WTC11 (cell line): Measurements from ENCODE around the gene MOCS1. TPM values are rescaled to one million over a fixed set of nuclear protein-coding genes. Genes with fewer than 3 reads are reported as not detected.

Experiments used
- ATAC-seq: fragments of 200-7000 bp; cut with Tn5 transposase; 2 replicates; pipeline ENCODE4 v1.10.0; 2021; ENCODE audit warnings: mild to moderate bottlenecking, moderate library complexity
- CTCF ChIA-PET: fragments of 300-600 bp; sonication (Branson Sonifier 250); formaldehyde crosslinking; loops from one replicate; lab custom pipeline; 2021; ENCODE audit warnings: antibody characterized with exemption; lab: Charles Lee
- POLR2A ChIA-PET: fragments of 350-600 bp; sonication (Branson Sonifier 250); formaldehyde crosslinking; loops from one replicate; lab custom pipeline; 2021; ENCODE audit warnings: antibody characterized with exemption; lab: Charles Lee
- DNase-seq: peaks from one replicate; pipeline ENCODE4 v3.0.0; 2021; ENCODE audit warnings: low spot score
- H3K27ac Mint-ChIP-seq: 2 replicates; pipeline ENCODE4 v1.8.0; 2021; ENCODE audit warnings: mixed read lengths
- H3K27me3 Mint-ChIP-seq: 2 replicates; pipeline ENCODE4 v1.8.0; 2021; ENCODE audit warnings: low read depth, mild to moderate bottlenecking, moderate library complexity, mixed read lengths
- H3K36me3 Mint-ChIP-seq: 2 replicates; pipeline ENCODE4 v1.8.0; 2021; ENCODE audit warnings: mixed read lengths
- H3K4me1 Mint-ChIP-seq: 2 replicates; pipeline ENCODE4 v1.8.0; 2022; ENCODE audit warnings: mixed read lengths
- H3K4me3 Mint-ChIP-seq: 2 replicates; pipeline ENCODE4 v1.8.0; 2021; ENCODE audit warnings: mild to moderate bottlenecking, moderate library complexity, mixed read lengths
- H3K9me3 Mint-ChIP-seq: 2 replicates; pipeline ENCODE4 v1.8.0; 2021; ENCODE audit warnings: mixed read lengths
- AR ChIP-seq: fragments of 250-450 bp; sonication (Bioruptor Pico); IDR thresholded peaks from 2 replicates; pipeline ENCODE4 v1.9.0; 2021; ENCODE audit warnings: mild to moderate bottlenecking
- ARID4B ChIP-seq: sonication (generic); formaldehyde crosslinking; IDR thresholded peaks from 2 replicates; pipeline ENCODE4 v1.8.0; 2023; ENCODE audit warnings: missing genetic modification reagents, mild to moderate bottlenecking, borderline replicate concordance
- CBFB ChIP-seq: sonication (generic); formaldehyde crosslinking; IDR thresholded peaks from 2 replicates; pipeline ENCODE4 v1.8.1; 2022; ENCODE audit warnings: mild to moderate bottlenecking, low read depth, missing genetic modification reagents
- E2F4 ChIP-seq: sonication (generic); formaldehyde crosslinking; IDR thresholded peaks from 2 replicates; pipeline ENCODE4 v1.8.1; 2022; ENCODE audit warnings: low read depth, mild to moderate bottlenecking, moderate library complexity, missing genetic modification reagents, borderline replicate concordance
- FOXK1 ChIP-seq: sonication (generic); formaldehyde crosslinking; IDR thresholded peaks from 2 replicates; pipeline ENCODE4 v1.8.0; 2022; ENCODE audit warnings: mild to moderate bottlenecking, moderate library complexity, missing genetic modification reagents
- FOXP1 ChIP-seq: sonication (generic); formaldehyde crosslinking; IDR thresholded peaks from 2 replicates; pipeline ENCODE4 v1.8.0; 2022; ENCODE audit warnings: missing genetic modification reagents, mild to moderate bottlenecking, moderate library complexity, borderline replicate concordance
- GRHL2 ChIP-seq: fragments of 250-450 bp; sonication (Bioruptor Pico); IDR thresholded peaks from 2 replicates; pipeline ENCODE4 v1.8.0; 2022; ENCODE audit warnings: mild to moderate bottlenecking, moderate library complexity; ENCODE audit not compliant: insufficient replicate concordance, severe bottlenecking
- JUN ChIP-seq: sonication (generic); formaldehyde crosslinking; IDR thresholded peaks from 2 replicates; pipeline ENCODE4 v1.8.0; 2023; ENCODE audit warnings: mild to moderate bottlenecking, missing genetic modification reagents
- NFYB ChIP-seq: sonication (generic); formaldehyde crosslinking; conservative IDR thresholded peaks from 2 replicates; pipeline ENCODE4 v1.8.0; 2022; ENCODE audit warnings: low read depth, missing genetic modification reagents
- RELA ChIP-seq: sonication (generic); formaldehyde crosslinking; IDR thresholded peaks from 2 replicates; pipeline ENCODE4 v1.8.1; 2022; ENCODE audit warnings: missing genetic modification reagents, mild to moderate bottlenecking, borderline replicate concordance
- RORB ChIP-seq: fragments of 250-450 bp; sonication (Bioruptor Pico); IDR thresholded peaks from 2 replicates; pipeline ENCODE4 v1.9.0; 2021; ENCODE audit warnings: mild to moderate bottlenecking
- SP1 ChIP-seq: sonication (generic); formaldehyde crosslinking; conservative IDR thresholded peaks from 2 replicates; pipeline ENCODE4 v1.8.1; 2022; ENCODE audit warnings: missing genetic modification reagents
- STAT6 ChIP-seq: sonication (generic); formaldehyde crosslinking; conservative IDR thresholded peaks from 2 replicates; pipeline ENCODE4 v1.8.1; 2023; ENCODE audit warnings: mild to moderate bottlenecking, low read depth, missing genetic modification reagents, moderate library complexity
- TCF7 ChIP-seq: sonication (generic); formaldehyde crosslinking; IDR thresholded peaks from 2 replicates; pipeline ENCODE4 v1.8.0; 2022; ENCODE audit warnings: mild to moderate bottlenecking, low read depth, missing genetic modification reagents, moderate library complexity
- TEAD1 ChIP-seq: sonication (generic); formaldehyde crosslinking; IDR thresholded peaks from 2 replicates; pipeline ENCODE4 v1.8.0; 2022; ENCODE audit warnings: mild to moderate bottlenecking, missing genetic modification reagents
- USF2 ChIP-seq: sonication (generic); formaldehyde crosslinking; IDR thresholded peaks from 2 replicates; pipeline ENCODE4 v1.8.1; 2023; ENCODE audit warnings: mild to moderate bottlenecking, missing genetic modification reagents, moderate library complexity
- ZNF121 ChIP-seq: sonication (generic); formaldehyde crosslinking; IDR thresholded peaks from 2 replicates; pipeline ENCODE4 v1.8.0; 2023; ENCODE audit warnings: missing genetic modification reagents
- ZNF532 ChIP-seq: fragments of 250-450 bp; sonication (Bioruptor Pico); IDR thresholded peaks from 2 replicates; pipeline ENCODE4 v1.9.0; 2021; ENCODE audit warnings: mild to moderate bottlenecking, borderline replicate concordance
- total RNA-seq: library from RNA; stranded (reverse); gene quantifications from 3 replicates; pipeline ENCODE4 v1.2.3, GENCODE V29; 2021

The MOCS1 gene
- total RNA-seq, 1 experiment from 2014 or later: 18.5 TPM

GRCh38 chr6:39942903-39943580 lies 8.8 kb upstream of the MOCS1 start:
- Mint-ChIP-seq H3K36me3 (no peaks in the 10 kb centered on the region), H3K4me1 (peaks cover 14% of the 10 kb centered on the region), H3K4me3 (no peak overlapping the region), H3K27ac (no peak overlapping the region), H3K27me3 (peaks cover 2% of the 10 kb centered on the region; the same call in 1 of the 2 replicates), H3K9me3 (no peaks in the 10 kb centered on the region)
- POLR2A ChIA-PET: no interaction called here
- no peak for ATAC-seq
- TF ChIP-seq GRHL2 (CRISPR knock-in tag): no peak
- TF ChIP-seq RORB (CRISPR knock-in tag): no peak
- TF ChIP-seq FOXP1 (CRISPR knock-in tag): no peak
- no peak for TF ChIP-seq TCF7 (CRISPR knock-in tag)
- TF ChIP-seq USF2: no peak
- no peak for TF ChIP-seq ZNF121 (CRISPR knock-in tag)
- TF ChIP-seq ZNF532 (CRISPR knock-in tag): no peak
- no peak for TF ChIP-seq FOXK1 (CRISPR knock-in tag)
- CTCF ChIA-PET: no interaction called here
- no peak for DNase-seq

GRCh38 chr6:39941820-39942219 lies 7.6 kb upstream of the MOCS1 start:
- ATAC-seq (no peak), DNase-seq (no peak)
- no peak overlapping the region for H3K4me3 Mint-ChIP-seq
- CTCF ChIA-PET: no interaction called here
- H3K27ac Mint-ChIP-seq: no peak overlapping the region
- no peaks in the 10 kb centered on the region for H3K9me3 Mint-ChIP-seq
- POLR2A ChIA-PET: no interaction called here
- H3K27me3 Mint-ChIP-seq: peaks cover 2% of the 10 kb centered on the region; the same call in 1 of the 2 replicates
- H3K4me1 Mint-ChIP-seq: peaks cover 19% of the 10 kb centered on the region
- no peaks in the 10 kb centered on the region for H3K36me3 Mint-ChIP-seq
- TF ChIP-seq NFYB (CRISPR knock-in tag) (no peak), JUN (CRISPR knock-in tag) (no peak), ARID4B (no peak), FOXK1 (CRISPR knock-in tag) (no peak), TEAD1 (no peak), STAT6 (no peak), SP1 (CRISPR knock-in tag) (no peak), E2F4 (CRISPR knock-in tag) (no peak), CBFB (no peak), AR (no peak), RELA (no peak), ZNF121 (CRISPR knock-in tag) (no peak)
